ENCODE results near the gene SEC14L1.

The SEC14L1 gene

GRCh38 chr17:77206158-77206956 is 65.6 kb downstream of the SEC14L1 start:
- TF ChIP-seq CTCF (IDR thresholded peaks at IDR 0.05; ENCODE audit: low read depth, low read length) = no peak
- no peak for DNase-seq (ENCODE audit: extremely low read depth, low read depth)

- DNase-seq (ENCODE audit: extremely low read depth, low read depth) = no peak
- TF ChIP-seq CTCF (IDR thresholded peaks at IDR 0.05; ENCODE audit: low read depth, low read length) = no peak
Observed at GRCh38 chr17:77207689-77208216, 67.0 kb downstream of the SEC14L1 start.

GRCh38 chr17:77208217-77208808 is 67.5 kb downstream of the SEC14L1 start:
- peak; percentile 19 for DNase-seq (ENCODE audit: extremely low read depth, low read depth)
- TF ChIP-seq CTCF (IDR thresholded peaks at IDR 0.05; ENCODE audit: low read depth, low read length) = peak; percentile 54

- TF ChIP-seq CTCF (IDR thresholded peaks at IDR 0.05; ENCODE audit: low read depth, low read length) = no peak
- no peak for DNase-seq (ENCODE audit: extremely low read depth, low read depth)
Observed at GRCh38 chr17:77208856-77209255, 68.1 kb downstream of the SEC14L1 start.

GRCh38 chr17:77209330-77209748 is 68.6 kb downstream of the SEC14L1 start:
- DNase-seq (ENCODE audit: extremely low read depth, low read depth) = no peak
- TF ChIP-seq CTCF (IDR thresholded peaks at IDR 0.05; ENCODE audit: low read depth, low read length) = no peak

GRCh38 chr17:77210331-77210730 is 69.6 kb downstream of the SEC14L1 start:
- no peak for TF ChIP-seq CTCF (IDR thresholded peaks at IDR 0.05; ENCODE audit: low read depth, low read length)
- DNase-seq (ENCODE audit: extremely low read depth, low read depth) = no peak

- DNase-seq (ENCODE audit: extremely low read depth, low read depth) = no peak
- no peak for TF ChIP-seq CTCF (IDR thresholded peaks at IDR 0.05; ENCODE audit: low read depth, low read length)
Observed at GRCh38 chr17:77210946-77211541, 70.3 kb downstream of the SEC14L1 start.
